GOT3 (cell line): ENCODE measurements around the gene B4GALT6.

Experiments
- DNase-seq: peaks from one replicate; lab custom pipeline; 2025; ENCODE audit warnings: mixed read lengths; lab: John Stamatoyannopoulos, UW

B4GALT6 gene

GRCh38 chr18:31595121-31595771, 89.1 kb downstream of the B4GALT6 start:
- DNase-seq, result no peak

GRCh38 chr18:31592506-31593157, 91.7 kb downstream of the B4GALT6 start:
- DNase-seq, result no peak

- no peak for DNase-seq
These were observed 92.8 kb downstream of the B4GALT6 start, which contains the start of gene TTR for GRCh38 chr18:31591628-31592027. Gene TTR (plus strand): TSS chr18:31591877. CDS start chr18:31591903, 26 bp downstream.

GRCh38 chr18:31591113-31591512, 93.3 kb downstream of the B4GALT6 start:
- DNase-seq, result no peak

- DNase-seq, result no peak
These were observed 93.8 kb downstream of the B4GALT6 start for GRCh38 chr18:31590570-31590969.

- no peak for DNase-seq
These were observed 96.9 kb downstream of the B4GALT6 start for GRCh38 chr18:31587529-31587928.

GRCh38 chr18:31586616-31587015, 97.8 kb downstream of the B4GALT6 start:
- DNase-seq, result no peak

- no peak for DNase-seq
These were observed 98.4 kb downstream of the B4GALT6 start for GRCh38 chr18:31585991-31586390.

- DNase-seq, result no peak
These were observed 101.1 kb downstream of the B4GALT6 start for GRCh38 chr18:31583185-31583854.

GRCh38 chr18:31581498-31582197, 102.7 kb downstream of the B4GALT6 start:
- no peak for DNase-seq

GRCh38 chr18:31579375-31579774, 105.0 kb downstream of the B4GALT6 start:
- no peak for DNase-seq

GRCh38 chr18:31578126-31578525, 106.3 kb downstream of the B4GALT6 start:
- DNase-seq, result no peak

- no peak for DNase-seq
These were observed 107.2 kb downstream of the B4GALT6 start for GRCh38 chr18:31577195-31577594.

GRCh38 chr18:31576670-31577069, 107.7 kb downstream of the B4GALT6 start:
- no peak for DNase-seq

- DNase-seq, result no peak
These were observed 108.7 kb downstream of the B4GALT6 start for GRCh38 chr18:31575515-31576257.

- no peak for DNase-seq
These were observed 110.0 kb downstream of the B4GALT6 start for GRCh38 chr18:31574359-31574758.
